GM12878 (cell line): ENCODE results near the gene EEF2K. TPM values are rescaled to one million over a fixed set of nuclear protein-coding genes. Genes with fewer than 3 reads are reported as not detected.

Experiments used
- ATF7 ChIP-seq: fragments of 450-650 bp; IDR thresholded peaks from 2 replicates; pipeline ENCODE4 v1.6.1; 2016; ENCODE audit warnings: low read depth, mild to moderate bottlenecking
- BRCA1 ChIP-seq: IDR thresholded peaks from 2 replicates; pipeline ENCODE4 v1.6.1; 2011; ENCODE audit warnings: low read depth, low read length, improper control_type of control experiment
- CBX5 ChIP-seq: sonication (generic); IDR thresholded peaks from 2 replicates; pipeline ENCODE4 v1.6.1; 2016; ENCODE audit warnings: low read depth, moderate library complexity, mild to moderate bottlenecking, inconsistent platforms
- CHD1 ChIP-seq: IDR thresholded peaks from 2 replicates; pipeline ENCODE4 v1.6.1; 2012; ENCODE audit warnings: low read depth, low read length, improper control_type of control experiment
- ETV6 ChIP-seq, 2 experiments: fragments of 450-650 bp in 1 of 2; IDR thresholded peaks in 1 of 2; conservative IDR thresholded peaks in 1 of 2; 2 replicates each; pipeline ENCODE4 v1.6.1; 2014; ENCODE audit warnings: antibody characterized with exemption in 1 of 2, borderline replicate concordance in 1 of 2, low read depth in 1 of 2, mild to moderate bottlenecking in 1 of 2, moderate library complexity in 1 of 2
- FOXK2 ChIP-seq: fragments of 450-650 bp; IDR thresholded peaks from 2 replicates; pipeline ENCODE4 v1.6.1; 2017; ENCODE audit warnings: mild to moderate bottlenecking, moderate library complexity
- HDAC2 ChIP-seq: fragments of 200-600 bp; sonication (generic); IDR thresholded peaks from 2 replicates; pipeline ENCODE4 v1.6.1; 2017
- KDM1A ChIP-seq: fragments of 200-600 bp; sonication (generic); IDR thresholded peaks from 2 replicates; pipeline ENCODE4 v1.6.1; 2016; ENCODE audit warnings: borderline replicate concordance
- MEF2A ChIP-seq: IDR thresholded peaks from 2 replicates; pipeline ENCODE4 v1.6.1; 2011; ENCODE audit warnings: low read depth, mild to moderate bottlenecking, low read length, moderate library complexity; ENCODE audit not compliant: insufficient read depth
- MTA2 ChIP-seq: fragments of 450-650 bp; IDR thresholded peaks from 2 replicates; pipeline ENCODE4 v1.6.1; 2016; ENCODE audit warnings: low read depth, mild to moderate bottlenecking, moderate library complexity
- NBN ChIP-seq: fragments of 450-650 bp; IDR thresholded peaks from 2 replicates; pipeline ENCODE4 v1.6.1; 2016
- RFX5 ChIP-seq: IDR thresholded peaks from 2 replicates; pipeline ENCODE4 v1.6.1; 2011; ENCODE audit warnings: low read depth, low read length, improper control_type of control experiment
- RUNX3 ChIP-seq: IDR thresholded peaks from 2 replicates; pipeline ENCODE4 v1.6.1; 2012; ENCODE audit warnings: low read length, inconsistent platforms
- STAT3 ChIP-seq: IDR thresholded peaks from 2 replicates; pipeline ENCODE4 v1.6.1; 2011; ENCODE audit warnings: low read depth, low read length, improper control_type of control experiment
- SUPT20H ChIP-seq: IDR thresholded peaks from 2 replicates; pipeline ENCODE4 v1.6.1; 2011; ENCODE audit warnings: low read depth, mild to moderate bottlenecking, low read length, moderate library complexity, borderline replicate concordance; ENCODE audit not compliant: control insufficient read depth
- TAF1 ChIP-seq: IDR thresholded peaks from 2 replicates; pipeline ENCODE4 v1.6.1; 2011; ENCODE audit warnings: mild to moderate bottlenecking, low read depth, low read length, borderline replicate concordance
- ZNF622 ChIP-seq: fragments of 450-650 bp; IDR thresholded peaks from 2 replicates; pipeline ENCODE4 v1.6.1; 2017; ENCODE audit warnings: mild to moderate bottlenecking, inconsistent platforms
- ZZZ3 ChIP-seq: IDR thresholded peaks from 2 replicates; pipeline ENCODE4 v1.6.1; 2011; ENCODE audit warnings: low read depth; ENCODE audit not compliant: control insufficient read depth, insufficient read length
- polyA plus RNA-seq, 11 experiments: library from polyadenylated mRNA; depleted of rRNA in 4 of 11; unstranded in 6 of 11; stranded (reverse) in 5 of 11; fragments of >200 nt; fragmentation: Nextera tagmentation in 4 of 11; fragmentation: Illumina TruSeq in 1 of 11; extraction: Ambion mirVana in 4 of 11; extraction: Trizol in 1 of 11; gene quantifications; 1 replicate in 1 of 11; 2 replicates in 10 of 11; pipeline versions ENCODE4 v1.2.1 to v1.2.3, GENCODE V29; 2011 to 2016; ENCODE audit warnings: inconsistent platforms in 2 of 11, missing spikeins in 2 of 11, low read depth in 1 of 11
- total RNA-seq, 4 experiments: library from RNA; depleted of rRNA in 3 of 4; stranded (reverse); fragments of >200 nt in 3 of 4; fragmentation: Illumina TruSeq in 1 of 4; extraction: Trizol in 1 of 4; gene quantifications; 2 replicates each; pipeline versions ENCODE4 v1.2.1 to v1.2.3, GENCODE V29; 2013 to 2021
- TF ChIP-seq, protein P1 (sequence below): IDR thresholded peaks from 2 replicates; pipeline ENCODE4 v1.6.1; 2012; ENCODE audit warnings: improper control_type of control experiment, low read depth, low read length; ENCODE audit not compliant: insufficient replicate concordance
- TF ChIP-seq, protein P2 (sequence below): IDR thresholded peaks from 2 replicates; pipeline ENCODE4 v1.6.1; 2011; ENCODE audit warnings: low read depth, mild to moderate bottlenecking, low read length, moderate library complexity, borderline replicate concordance; ENCODE audit errors: extremely low read depth
- TF ChIP-seq, protein P3 (sequence below): fragments of 450-650 bp; IDR thresholded peaks from 2 replicates; pipeline ENCODE4 v1.6.1; 2017; ENCODE audit warnings: mild to moderate bottlenecking, moderate library complexity

Gene EEF2K
- total and polyA plus RNA-seq, 10 of the 15 experiments (the other 5 are each of a cell fraction or from before 2014, with no cell fraction given), result 2.0 to 29.6 (median 12.2) TPM

DNA sequence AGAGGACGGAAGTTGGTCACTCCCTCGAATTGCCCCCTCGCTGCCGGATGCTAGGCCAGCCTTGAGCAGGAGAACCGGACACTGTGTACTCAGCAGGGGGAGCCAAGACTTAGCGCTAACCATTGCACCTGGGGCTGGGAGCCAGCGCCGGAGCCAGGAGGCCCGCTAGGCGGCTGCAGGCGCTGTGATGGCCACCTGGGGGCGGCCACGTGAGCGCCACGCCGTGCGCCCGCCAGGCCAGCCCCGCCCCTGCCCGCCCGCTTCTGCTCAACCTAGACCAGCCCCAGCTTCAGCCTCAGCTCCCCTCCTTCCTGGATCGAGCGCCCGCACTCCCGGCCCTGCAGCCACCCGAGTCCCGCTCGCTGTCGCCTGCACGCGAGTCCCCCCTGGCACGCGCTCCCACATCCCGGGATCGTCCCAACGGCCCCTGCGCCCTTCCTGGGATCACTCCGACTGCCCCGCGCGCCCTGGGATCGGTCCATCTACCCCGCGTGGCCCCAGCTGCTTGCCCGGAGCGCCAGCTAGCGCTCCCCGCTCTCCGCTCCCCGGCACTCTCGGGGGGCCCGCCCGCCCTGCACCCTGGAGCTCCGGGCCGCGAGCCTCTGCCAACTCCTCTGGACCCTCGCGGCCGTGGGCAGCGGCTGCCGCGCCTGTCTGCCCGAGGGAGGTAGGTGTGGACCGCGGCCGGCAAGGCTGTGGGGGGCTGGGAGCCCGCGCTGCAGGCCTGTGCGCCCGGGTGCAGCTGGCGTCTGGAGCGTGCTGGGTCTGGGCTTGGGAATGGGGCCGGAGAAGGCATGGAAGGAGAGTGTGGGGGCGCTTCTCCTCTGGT is at the start of gene EEF2K (continued):
- TF ChIP-seq HDAC2 (no peak), ZZZ3 (no peak), RUNX3 (peak; percentile 34; the same call in 1 of the 2 replicates), FOXK2 (0 out of 2 replicates have a peak, but pooled peaks have one; percentile 22), MTA2 (no peak), CHD1 (peak; percentile 68; the same call in 1 of the 2 replicates), TAF1 (peak; percentile 49; the same call in 1 of the 2 replicates), CBX5 (peak; percentile 71; the same call in 1 of the 2 replicates), STAT3 (0 out of 2 replicates have a peak, but pooled peaks have one; percentile 28), MEF2A (0 out of 2 replicates have a peak, but pooled peaks have one; percentile 23), KDM1A (no peak), SUPT20H (no peak), ATF7 (no peak), BRCA1 (no peak), ZNF622 (no peak), RFX5 (peak; percentile 15; the same call in 1 of the 2 replicates), NBN (peak; percentile 69; the same call in 1 of the 2 replicates), ETV6 (conservative IDR thresholded peaks at IDR 0.05 in 1 of 2, IDR thresholded peaks at IDR 0.05 in 1 of 2; ENCODE audit: borderline replicate concordance in 1 of 2, low read depth in 1 of 2) (no peak)
- TF ChIP-seq, protein P1, sequence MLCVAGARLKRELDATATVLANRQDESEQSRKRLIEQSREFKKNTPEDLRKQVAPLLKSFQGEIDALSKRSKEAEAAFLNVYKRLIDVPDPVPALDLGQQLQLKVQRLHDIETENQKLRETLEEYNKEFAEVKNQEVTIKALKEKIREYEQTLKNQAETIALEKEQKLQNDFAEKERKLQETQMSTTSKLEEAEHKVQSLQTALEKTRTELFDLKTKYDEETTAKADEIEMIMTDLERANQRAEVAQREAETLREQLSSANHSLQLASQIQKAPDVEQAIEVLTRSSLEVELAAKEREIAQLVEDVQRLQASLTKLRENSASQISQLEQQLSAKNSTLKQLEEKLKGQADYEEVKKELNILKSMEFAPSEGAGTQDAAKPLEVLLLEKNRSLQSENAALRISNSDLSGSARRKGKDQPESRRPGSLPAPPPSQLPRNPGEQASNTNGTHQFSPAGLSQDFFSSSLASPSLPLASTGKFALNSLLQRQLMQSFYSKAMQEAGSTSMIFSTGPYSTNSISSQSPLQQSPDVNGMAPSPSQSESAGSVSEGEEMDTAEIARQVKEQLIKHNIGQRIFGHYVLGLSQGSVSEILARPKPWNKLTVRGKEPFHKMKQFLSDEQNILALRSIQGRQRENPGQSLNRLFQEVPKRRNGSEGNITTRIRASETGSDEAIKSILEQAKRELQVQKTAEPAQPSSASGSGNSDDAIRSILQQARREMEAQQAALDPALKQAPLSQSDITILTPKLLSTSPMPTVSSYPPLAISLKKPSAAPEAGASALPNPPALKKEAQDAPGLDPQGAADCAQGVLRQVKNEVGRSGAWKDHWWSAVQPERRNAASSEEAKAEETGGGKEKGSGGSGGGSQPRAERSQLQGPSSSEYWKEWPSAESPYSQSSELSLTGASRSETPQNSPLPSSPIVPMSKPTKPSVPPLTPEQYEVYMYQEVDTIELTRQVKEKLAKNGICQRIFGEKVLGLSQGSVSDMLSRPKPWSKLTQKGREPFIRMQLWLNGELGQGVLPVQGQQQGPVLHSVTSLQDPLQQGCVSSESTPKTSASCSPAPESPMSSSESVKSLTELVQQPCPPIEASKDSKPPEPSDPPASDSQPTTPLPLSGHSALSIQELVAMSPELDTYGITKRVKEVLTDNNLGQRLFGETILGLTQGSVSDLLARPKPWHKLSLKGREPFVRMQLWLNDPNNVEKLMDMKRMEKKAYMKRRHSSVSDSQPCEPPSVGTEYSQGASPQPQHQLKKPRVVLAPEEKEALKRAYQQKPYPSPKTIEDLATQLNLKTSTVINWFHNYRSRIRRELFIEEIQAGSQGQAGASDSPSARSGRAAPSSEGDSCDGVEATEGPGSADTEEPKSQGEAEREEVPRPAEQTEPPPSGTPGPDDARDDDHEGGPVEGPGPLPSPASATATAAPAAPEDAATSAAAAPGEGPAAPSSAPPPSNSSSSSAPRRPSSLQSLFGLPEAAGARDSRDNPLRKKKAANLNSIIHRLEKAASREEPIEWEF, result no peak
- TF ChIP-seq, protein P2, sequence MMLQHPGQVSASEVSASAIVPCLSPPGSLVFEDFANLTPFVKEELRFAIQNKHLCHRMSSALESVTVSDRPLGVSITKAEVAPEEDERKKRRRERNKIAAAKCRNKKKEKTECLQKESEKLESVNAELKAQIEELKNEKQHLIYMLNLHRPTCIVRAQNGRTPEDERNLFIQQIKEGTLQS, result no peak
- TF ChIP-seq, protein P3, sequence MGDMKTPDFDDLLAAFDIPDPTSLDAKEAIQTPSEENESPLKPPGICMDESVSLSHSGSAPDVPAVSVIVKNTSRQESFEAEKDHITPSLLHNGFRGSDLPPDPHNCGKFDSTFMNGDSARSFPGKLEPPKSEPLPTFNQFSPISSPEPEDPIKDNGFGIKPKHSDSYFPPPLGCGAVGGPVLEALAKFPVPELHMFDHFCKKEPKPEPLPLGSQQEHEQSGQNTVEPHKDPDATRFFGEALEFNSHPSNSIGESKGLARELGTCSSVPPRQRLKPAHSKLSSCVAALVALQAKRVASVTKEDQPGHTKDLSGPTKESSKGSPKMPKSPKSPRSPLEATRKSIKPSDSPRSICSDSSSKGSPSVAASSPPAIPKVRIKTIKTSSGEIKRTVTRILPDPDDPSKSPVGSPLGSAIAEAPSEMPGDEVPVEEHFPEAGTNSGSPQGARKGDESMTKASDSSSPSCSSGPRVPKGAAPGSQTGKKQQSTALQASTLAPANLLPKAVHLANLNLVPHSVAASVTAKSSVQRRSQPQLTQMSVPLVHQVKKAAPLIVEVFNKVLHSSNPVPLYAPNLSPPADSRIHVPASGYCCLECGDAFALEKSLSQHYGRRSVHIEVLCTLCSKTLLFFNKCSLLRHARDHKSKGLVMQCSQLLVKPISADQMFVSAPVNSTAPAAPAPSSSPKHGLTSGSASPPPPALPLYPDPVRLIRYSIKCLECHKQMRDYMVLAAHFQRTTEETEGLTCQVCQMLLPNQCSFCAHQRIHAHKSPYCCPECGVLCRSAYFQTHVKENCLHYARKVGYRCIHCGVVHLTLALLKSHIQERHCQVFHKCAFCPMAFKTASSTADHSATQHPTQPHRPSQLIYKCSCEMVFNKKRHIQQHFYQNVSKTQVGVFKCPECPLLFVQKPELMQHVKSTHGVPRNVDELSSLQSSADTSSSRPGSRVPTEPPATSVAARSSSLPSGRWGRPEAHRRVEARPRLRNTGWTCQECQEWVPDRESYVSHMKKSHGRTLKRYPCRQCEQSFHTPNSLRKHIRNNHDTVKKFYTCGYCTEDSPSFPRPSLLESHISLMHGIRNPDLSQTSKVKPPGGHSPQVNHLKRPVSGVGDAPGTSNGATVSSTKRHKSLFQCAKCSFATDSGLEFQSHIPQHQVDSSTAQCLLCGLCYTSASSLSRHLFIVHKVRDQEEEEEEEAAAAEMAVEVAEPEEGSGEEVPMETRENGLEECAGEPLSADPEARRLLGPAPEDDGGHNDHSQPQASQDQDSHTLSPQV, result peak; percentile 91
